Measurements from ENCODE around the gene HDAC4. TPM values are rescaled to one million over a fixed set of nuclear protein-coding genes. Genes with fewer than 3 reads are reported as not detected.

HDAC4 gene
- total and polyA plus RNA-seq, 12 donors, result 3.7 to 40.0 (median 25.5) TPM

GRCh38 chr2:239285932-239286230, 114.9 kb downstream of the HDAC4 start:
- WGBS, 2 donors, result 89 to 95% methylated on average over 3 of the region's 3 CpGs
- Histone ChIP-seq H3K4me3 (no peak overlapping the region), H3K27me3 (no peaks in the 10 kb centered on the region), H3K4me1 (peaks cover 8 to 79% (median 54%) of the 10 kb centered on the region in 9 donors), H3K9me3 (no peaks in the 10 kb centered on the region), H3K36me3 (peaks cover 0 to 7% (median 0%) of the 10 kb centered on the region in 9 donors), H3K27ac (peak overlapping the region in 3 of 10 donors; percentile 0 to 82 (median 30))
- DNase-seq (no peak), ATAC-seq (no peak)
- intact Hi-C loops (cut with DNase I), result no loop called here
- no peak for TF ChIP-seq CTCF (IDR thresholded peaks at IDR 0.05)

GRCh38 chr2:239285071-239285931, 115.5 kb downstream of the HDAC4 start:
- no peaks in the 10 kb centered on the region for H3K9me3 ChIP-seq
- no peaks in the 10 kb centered on the region for H3K27me3 ChIP-seq
- intact Hi-C loops (cut with DNase I), result no loop called here
- DNase-seq (peak in 1 of 2 donors; percentile 14), ATAC-seq (peak in 5 of 8 donors; percentile 8 to 39 (median 25))
- peak overlapping the region in 5 of 10 donors; percentile 11 to 31 (median 22) for H3K4me3 ChIP-seq
- WGBS, 2 donors, result 42 to 60% methylated on average over 26 of the region's 26 CpGs
- no peak for TF ChIP-seq CTCF (IDR thresholded peaks at IDR 0.05)
- H3K4me1 ChIP-seq, result peaks cover 10 to 75% (median 51%) of the 10 kb centered on the region in 9 donors
- H3K36me3 ChIP-seq, result peaks cover 0 to 7% (median 0%) of the 10 kb centered on the region in 9 donors
- H3K27ac ChIP-seq, result peak overlapping the region in 4 of 10 donors; percentile 0 to 82 (median 38)

GRCh38 chr2:239283961-239284795, 116.6 kb downstream of the HDAC4 start:
- WGBS, 2 donors, result 89 to 92% methylated on average over 31 of the region's 31 CpGs
- peaks cover 13 to 75% (median 60%) of the 10 kb centered on the region in 9 donors for H3K4me1 ChIP-seq
- H3K27me3 ChIP-seq, result no peaks in the 10 kb centered on the region
- peaks cover 0 to 7% (median 0%) of the 10 kb centered on the region in 9 donors for H3K36me3 ChIP-seq
- no peak overlapping the region for H3K27ac ChIP-seq
- H3K4me3 ChIP-seq, result no peak overlapping the region
- TF ChIP-seq CTCF (IDR thresholded peaks at IDR 0.05), result peak in 4 of 9 donors; percentile 15 to 27 (median 19)
- ATAC-seq (peak in 5 of 8 donors; percentile 21 to 53 (median 24)), DNase-seq (peak in 1 of 2 donors; percentile 14)
- intact Hi-C loops (cut with DNase I), result no loop called here
- no peaks in the 10 kb centered on the region for H3K9me3 ChIP-seq

GRCh38 chr2:239283288-239283945, 117.4 kb downstream of the HDAC4 start:
- Histone ChIP-seq H3K4me1 (peaks cover 13 to 75% (median 59%) of the 10 kb centered on the region in 9 donors), H3K27me3 (no peaks in the 10 kb centered on the region), H3K4me3 (no peak overlapping the region), H3K9me3 (no peaks in the 10 kb centered on the region), H3K36me3 (peaks cover 0 to 7% (median 0%) of the 10 kb centered on the region in 9 donors), H3K27ac (no peak overlapping the region)
- DNase-seq (no peak), ATAC-seq (no peak)
- 97% methylated on average over 29 of the region's 29 CpGs for WGBS, 2 donors
- no peak for TF ChIP-seq CTCF (IDR thresholded peaks at IDR 0.05)
- intact Hi-C loops (cut with DNase I), result no loop called here
